HUES6 (cell line): ENCODE measurements around the gene KRT4.

Source experiments
- H3K27ac ChIP-seq: 2 replicates; pipeline ENCODE4 v1.7.0; 2013; ENCODE audit warnings: low read depth, mild to moderate bottlenecking, low read length, inconsistent platforms
- H3K27me3 ChIP-seq: 2 replicates; pipeline ENCODE4 v1.6.1; 2013; ENCODE audit warnings: low read length; ENCODE audit not compliant: control insufficient read depth, insufficient read depth
- H3K36me3 ChIP-seq: 2 replicates; pipeline ENCODE4 v1.6.1; 2013; ENCODE audit warnings: low read length; ENCODE audit not compliant: control insufficient read depth, insufficient read depth
- H3K4me1 ChIP-seq: 2 replicates; pipeline ENCODE4 v1.6.1; 2013; ENCODE audit warnings: low read length; ENCODE audit not compliant: control insufficient read depth, insufficient read depth
- H3K4me3 ChIP-seq: 2 replicates; pipeline ENCODE4 v1.5.1; 2013; ENCODE audit warnings: low read depth, low read length
- H3K9ac ChIP-seq: one replicate; pipeline ENCODE4 v1.6.1; 2013; ENCODE audit warnings: mild to moderate bottlenecking, low read length
- H3K9me3 ChIP-seq: 2 replicates; pipeline ENCODE4 v1.6.1; 2013; ENCODE audit warnings: low read depth, low read length; ENCODE audit not compliant: control insufficient read depth, insufficient read depth

The KRT4 gene

GRCh38 chr12:52776435-52776834 lies 37.5 kb downstream of the KRT4 start:
- H3K27me3 ChIP-seq, result peaks cover 31% of the 10 kb centered on the region
- H3K4me3 ChIP-seq, result no peak overlapping the region
- no peak overlapping the region for H3K9ac ChIP-seq
- no peak overlapping the region for H3K27ac ChIP-seq
- H3K9me3 ChIP-seq, result no peaks in the 10 kb centered on the region
- H3K36me3 ChIP-seq, result no peaks in the 10 kb centered on the region
- H3K4me1 ChIP-seq, result no peaks in the 10 kb centered on the region

DNA sequence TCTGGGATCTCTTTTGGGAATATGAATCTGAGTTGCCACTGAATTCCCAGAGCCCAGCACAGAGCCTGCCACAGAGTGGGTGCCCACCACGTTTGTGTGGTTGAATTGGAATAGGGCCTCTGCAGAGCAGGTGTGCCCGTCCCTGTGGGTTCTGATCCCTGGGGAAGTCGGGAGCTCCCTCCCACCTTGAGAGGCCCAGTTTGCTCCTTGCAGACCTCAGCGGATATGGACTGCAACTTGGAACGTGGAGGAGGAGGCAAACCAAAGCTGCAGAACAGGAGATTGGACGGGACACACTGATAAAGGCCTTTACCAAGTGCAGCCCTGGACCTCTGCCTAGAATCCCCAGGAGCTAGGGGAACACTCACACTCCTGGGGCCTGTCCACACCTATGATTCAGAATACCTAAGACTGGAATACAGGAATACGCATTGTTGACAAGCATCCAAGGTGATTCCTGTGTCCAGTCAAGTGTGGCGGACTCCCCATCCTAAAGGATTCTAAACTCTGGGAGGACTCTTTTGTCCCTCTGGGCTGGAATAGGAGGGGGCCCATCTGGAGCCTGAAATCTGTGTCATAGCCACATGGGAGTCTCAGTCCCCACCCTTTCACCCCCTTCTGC lies 39.2 kb downstream of the KRT4 start:
- no peak overlapping the region for H3K27ac ChIP-seq
- no peak overlapping the region for H3K9ac ChIP-seq
- no peaks in the 10 kb centered on the region for H3K4me1 ChIP-seq
- H3K9me3 ChIP-seq, result no peaks in the 10 kb centered on the region
- H3K27me3 ChIP-seq, result peaks cover 18% of the 10 kb centered on the region
- no peak overlapping the region for H3K4me3 ChIP-seq
- no peaks in the 10 kb centered on the region for H3K36me3 ChIP-seq

GRCh38 chr12:52772772-52773171 lies 41.1 kb downstream of the KRT4 start:
- no peaks in the 10 kb centered on the region for H3K9me3 ChIP-seq
- H3K27me3 ChIP-seq, result peaks cover 12% of the 10 kb centered on the region; the same call in 1 of the 2 replicates

GRCh38 chr12:52772188-52772587 lies 41.7 kb downstream of the KRT4 start:
- peaks cover 7% of the 10 kb centered on the region; the same call in 1 of the 2 replicates for H3K27me3 ChIP-seq

More at GRCh38 chr12:52772772-52773171, 41.1 kb downstream of the KRT4 start:
- Histone ChIP-seq H3K9ac (no peak overlapping the region), H3K36me3 (no peaks in the 10 kb centered on the region), H3K4me3 (no peak overlapping the region), H3K27ac (no peak overlapping the region), H3K4me1 (no peaks in the 10 kb centered on the region)

DNA sequence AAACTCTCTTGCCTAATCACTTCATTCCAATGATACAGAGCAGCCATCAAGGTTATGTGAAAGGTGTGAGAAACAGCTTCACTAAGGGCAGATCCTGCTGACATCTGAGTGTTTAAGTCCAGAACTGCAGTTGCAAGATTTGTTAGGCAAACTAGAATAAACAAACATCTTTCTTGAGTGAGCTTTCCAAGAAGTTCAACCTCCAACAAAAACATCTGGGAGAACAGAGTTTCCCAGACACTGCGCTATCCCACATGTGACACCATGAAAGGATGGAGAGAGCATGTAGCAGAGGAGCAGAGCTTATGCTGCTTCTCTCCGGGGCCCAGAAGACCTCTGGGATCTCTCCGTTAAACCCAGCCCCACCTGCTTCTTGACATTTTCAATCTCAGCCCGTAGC lies 42.4 kb downstream of the KRT4 start:
- Histone ChIP-seq H3K4me1 (no peaks in the 10 kb centered on the region), H3K27me3 (peaks cover 4% of the 10 kb centered on the region; the same call in 1 of the 2 replicates), H3K9me3 (no peaks in the 10 kb centered on the region), H3K27ac (no peak overlapping the region), H3K4me3 (no peak overlapping the region), H3K36me3 (no peaks in the 10 kb centered on the region), H3K9ac (no peak overlapping the region)

More at GRCh38 chr12:52772188-52772587, 41.7 kb downstream of the KRT4 start:
- Histone ChIP-seq H3K4me1 (no peaks in the 10 kb centered on the region), H3K36me3 (no peaks in the 10 kb centered on the region), H3K9me3 (no peaks in the 10 kb centered on the region), H3K4me3 (no peak overlapping the region), H3K9ac (no peak overlapping the region), H3K27ac (no peak overlapping the region)

DNA sequence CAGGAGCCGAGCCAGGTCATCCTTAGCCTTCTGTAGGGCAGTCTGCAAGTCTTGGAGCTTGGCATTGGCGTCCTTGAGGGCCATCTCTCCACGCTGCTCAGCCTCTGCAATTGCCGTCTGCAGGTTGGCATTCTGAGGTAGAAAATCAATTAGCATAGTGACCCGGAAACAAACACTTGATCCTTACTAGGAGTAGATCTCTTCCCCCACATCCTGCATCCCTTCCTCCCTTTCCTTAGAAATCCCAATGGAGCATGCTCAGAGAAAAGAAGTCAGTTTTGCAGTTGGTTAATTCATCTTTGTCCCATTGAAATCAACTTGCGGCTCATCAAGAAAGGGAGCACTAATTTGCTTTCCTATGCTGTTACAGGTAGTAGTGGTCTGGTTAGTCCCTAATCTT lies 42.8 kb downstream of the KRT4 start:
- Histone ChIP-seq H3K27ac (no peak overlapping the region), H3K9me3 (no peaks in the 10 kb centered on the region), H3K4me3 (no peak overlapping the region), H3K9ac (no peak overlapping the region), H3K27me3 (peaks cover 4% of the 10 kb centered on the region; the same call in 1 of the 2 replicates), H3K36me3 (no peaks in the 10 kb centered on the region), H3K4me1 (no peaks in the 10 kb centered on the region)

DNA sequence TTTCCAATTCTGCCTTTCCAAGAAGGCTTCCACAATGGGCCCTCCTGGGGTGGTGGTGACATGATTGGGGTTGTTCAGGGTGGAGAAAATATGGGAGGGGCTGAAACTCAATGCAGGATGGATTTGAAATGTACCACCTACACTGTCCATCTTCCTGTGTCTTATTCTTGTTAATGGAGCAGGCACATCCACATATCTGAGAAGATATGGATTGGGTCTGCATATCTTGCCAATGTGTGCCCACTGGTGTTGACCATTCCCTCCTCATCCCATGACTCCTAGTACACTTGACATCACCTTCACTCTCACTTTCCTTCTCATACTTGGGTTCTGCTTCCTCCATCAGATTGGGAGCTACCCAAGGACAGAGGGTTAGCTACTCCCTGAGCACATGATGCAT lies 44.0 kb downstream of the KRT4 start:
- peaks cover 4% of the 10 kb centered on the region; the same call in 1 of the 2 replicates for H3K27me3 ChIP-seq
- no peaks in the 10 kb centered on the region for H3K4me1 ChIP-seq
- no peak overlapping the region for H3K9ac ChIP-seq
- no peaks in the 10 kb centered on the region for H3K9me3 ChIP-seq
- H3K27ac ChIP-seq, result no peak overlapping the region
- no peak overlapping the region for H3K4me3 ChIP-seq
- no peaks in the 10 kb centered on the region for H3K36me3 ChIP-seq

DNA sequence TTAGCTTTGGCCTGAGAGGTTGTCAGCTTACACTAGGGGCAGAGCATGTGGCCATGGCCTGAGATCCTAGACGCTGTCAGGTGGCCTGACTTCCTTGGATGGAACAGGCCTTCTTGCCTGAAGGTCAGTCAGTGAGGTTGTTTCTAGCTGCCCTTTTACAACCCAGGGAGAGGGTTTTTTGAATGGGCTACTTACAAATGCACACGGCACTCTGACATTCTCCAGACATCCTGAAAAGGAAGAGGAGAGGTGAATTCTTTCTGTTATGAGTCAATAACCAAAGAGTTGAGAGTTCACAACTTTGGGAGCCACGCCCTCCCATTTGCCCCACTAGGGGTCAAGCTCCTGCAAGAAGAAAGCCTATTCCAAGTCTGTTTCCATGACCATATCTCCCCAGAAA lies 44.6 kb downstream of the KRT4 start:
- H3K4me1 ChIP-seq, result no peaks in the 10 kb centered on the region
- no peaks in the 10 kb centered on the region for H3K9me3 ChIP-seq
- H3K4me3 ChIP-seq, result no peak overlapping the region
- no peak overlapping the region for H3K9ac ChIP-seq
- no peak overlapping the region for H3K27ac ChIP-seq
- peaks cover 4% of the 10 kb centered on the region; the same call in 1 of the 2 replicates for H3K27me3 ChIP-seq
- H3K36me3 ChIP-seq, result no peaks in the 10 kb centered on the region

GRCh38 chr12:52768479-52769200 lies 45.3 kb downstream of the KRT4 start:
- Histone ChIP-seq H3K36me3 (no peaks in the 10 kb centered on the region), H3K4me3 (no peak overlapping the region), H3K27me3 (peaks cover 4% of the 10 kb centered on the region; the same call in 1 of the 2 replicates), H3K4me1 (no peaks in the 10 kb centered on the region), H3K9me3 (peaks cover 2% of the 10 kb centered on the region; the same call in 1 of the 2 replicates), H3K9ac (no peak overlapping the region), H3K27ac (no peak overlapping the region)

- no peak overlapping the region for H3K4me3 ChIP-seq
- no peak overlapping the region for H3K9ac ChIP-seq
- no peaks in the 10 kb centered on the region for H3K4me1 ChIP-seq
- H3K36me3 ChIP-seq, result no peaks in the 10 kb centered on the region
- peaks cover 4% of the 10 kb centered on the region; the same call in 1 of the 2 replicates for H3K27me3 ChIP-seq
- H3K9me3 ChIP-seq, result peaks cover 3% of the 10 kb centered on the region; the same call in 1 of the 2 replicates
- H3K27ac ChIP-seq, result no peak overlapping the region
Observed at GRCh38 chr12:52767427-52767826, 46.5 kb downstream of the KRT4 start.

- Histone ChIP-seq H3K9ac (no peak overlapping the region), H3K4me1 (no peaks in the 10 kb centered on the region), H3K27ac (no peak overlapping the region), H3K4me3 (no peak overlapping the region), H3K36me3 (no peaks in the 10 kb centered on the region), H3K27me3 (peaks cover 4% of the 10 kb centered on the region; the same call in 1 of the 2 replicates), H3K9me3 (peaks cover 7% of the 10 kb centered on the region)
Observed at GRCh38 chr12:52767020-52767379, 46.9 kb downstream of the KRT4 start.
